ENCODE data around the gene KCNK6. TPM values are rescaled to one million over a fixed set of nuclear protein-coding genes. Genes with fewer than 3 reads are reported as not detected.

The KCNK6 gene
- total RNA-seq, 1 donor from 2014 or later: 29.2 TPM

- H3K9me3 Mint-ChIP-seq (ENCODE audit: low read depth): no peaks in the 10 kb centered on the region
- no peak for DNase-seq (ENCODE audit: low spot score)
- no peak overlapping the region for H3K4me3 Mint-ChIP-seq (ENCODE audit: unreplicated experiment)
- peaks cover 32% of the 10 kb centered on the region for H3K4me1 Mint-ChIP-seq (ENCODE audit: low read depth)
- no peak overlapping the region for H3K27ac Mint-ChIP-seq (ENCODE audit: unreplicated experiment)
- no peak for TF ChIP-seq CTCF (IDR thresholded peaks at IDR 0.05)
- H3K36me3 Mint-ChIP-seq (ENCODE audit: low read depth): no peaks in the 10 kb centered on the region
- no peaks in the 10 kb centered on the region for H3K27me3 Mint-ChIP-seq (ENCODE audit: low read depth)
Measured at GRCh38 chr19:38283271-38283670, 36.4 kb upstream of the KCNK6 start.

- no peaks in the 10 kb centered on the region for H3K27me3 Mint-ChIP-seq (ENCODE audit: low read depth)
- no peaks in the 10 kb centered on the region for H3K9me3 Mint-ChIP-seq (ENCODE audit: low read depth)
- peaks cover 26% of the 10 kb centered on the region for H3K4me1 Mint-ChIP-seq (ENCODE audit: low read depth)
- H3K27ac Mint-ChIP-seq (ENCODE audit: unreplicated experiment): no peak overlapping the region
- H3K4me3 Mint-ChIP-seq (ENCODE audit: unreplicated experiment): no peak overlapping the region
- H3K36me3 Mint-ChIP-seq (ENCODE audit: low read depth): no peaks in the 10 kb centered on the region
- TF ChIP-seq CTCF (IDR thresholded peaks at IDR 0.05): no peak
- DNase-seq (ENCODE audit: low spot score): no peak
Measured at GRCh38 chr19:38284422-38284821, 35.2 kb upstream of the KCNK6 start.

- H3K4me1 Mint-ChIP-seq (ENCODE audit: low read depth): peaks cover 36% of the 10 kb centered on the region
Measured at GRCh38 chr19:38285567-38285966, 34.1 kb upstream of the KCNK6 start.

GRCh38 chr19:38287604-38288003, 32.0 kb upstream of the KCNK6 start:
- Mint-ChIP-seq H3K9me3 (ENCODE audit: low read depth) (no peaks in the 10 kb centered on the region), H3K27ac (ENCODE audit: unreplicated experiment) (peak overlapping the region; percentile 49), H3K4me1 (ENCODE audit: low read depth) (peaks cover 45% of the 10 kb centered on the region), H3K4me3 (ENCODE audit: unreplicated experiment) (no peak overlapping the region), H3K36me3 (ENCODE audit: low read depth) (no peaks in the 10 kb centered on the region), H3K27me3 (ENCODE audit: low read depth) (no peaks in the 10 kb centered on the region)
- TF ChIP-seq CTCF (IDR thresholded peaks at IDR 0.05): no peak
- no peak for DNase-seq (ENCODE audit: low spot score)

More at GRCh38 chr19:38285567-38285966, 34.1 kb upstream of the KCNK6 start:
- H3K9me3 Mint-ChIP-seq (ENCODE audit: low read depth): no peaks in the 10 kb centered on the region
- no peak for DNase-seq (ENCODE audit: low spot score)
- H3K36me3 Mint-ChIP-seq (ENCODE audit: low read depth): no peaks in the 10 kb centered on the region
- no peak overlapping the region for H3K4me3 Mint-ChIP-seq (ENCODE audit: unreplicated experiment)
- H3K27me3 Mint-ChIP-seq (ENCODE audit: low read depth): no peaks in the 10 kb centered on the region
- no peak for TF ChIP-seq CTCF (IDR thresholded peaks at IDR 0.05)
- H3K27ac Mint-ChIP-seq (ENCODE audit: unreplicated experiment): peak overlapping the region; percentile 5

- Mint-ChIP-seq H3K9me3 (ENCODE audit: low read depth) (no peaks in the 10 kb centered on the region), H3K36me3 (ENCODE audit: low read depth) (no peaks in the 10 kb centered on the region), H3K27ac (ENCODE audit: unreplicated experiment) (no peak overlapping the region), H3K27me3 (ENCODE audit: low read depth) (no peaks in the 10 kb centered on the region), H3K4me1 (ENCODE audit: low read depth) (peaks cover 45% of the 10 kb centered on the region), H3K4me3 (ENCODE audit: unreplicated experiment) (no peak overlapping the region)
- no peak for TF ChIP-seq CTCF (IDR thresholded peaks at IDR 0.05)
- no peak for DNase-seq (ENCODE audit: low spot score)
Measured at GRCh38 chr19:38288123-38288855, 31.4 kb upstream of the KCNK6 start.

Measured in chondrocyte (in vitro differentiated cells).